GM12801 (cell line): ENCODE results near the gene PRXL2B.

Experiments
- TF ChIP-seq, protein P1 (sequence below): IDR thresholded peaks from one replicate; pipeline ENCODE4 v1.5.1; 2011; ENCODE audit warnings: control low read depth; ENCODE audit not compliant: insufficient read length; ENCODE audit errors: extremely low read depth

PRXL2B gene

GRCh38 chr1:2602866-2603520 is 16.4 kb downstream of the PRXL2B start:
- TF ChIP-seq, protein P1, sequence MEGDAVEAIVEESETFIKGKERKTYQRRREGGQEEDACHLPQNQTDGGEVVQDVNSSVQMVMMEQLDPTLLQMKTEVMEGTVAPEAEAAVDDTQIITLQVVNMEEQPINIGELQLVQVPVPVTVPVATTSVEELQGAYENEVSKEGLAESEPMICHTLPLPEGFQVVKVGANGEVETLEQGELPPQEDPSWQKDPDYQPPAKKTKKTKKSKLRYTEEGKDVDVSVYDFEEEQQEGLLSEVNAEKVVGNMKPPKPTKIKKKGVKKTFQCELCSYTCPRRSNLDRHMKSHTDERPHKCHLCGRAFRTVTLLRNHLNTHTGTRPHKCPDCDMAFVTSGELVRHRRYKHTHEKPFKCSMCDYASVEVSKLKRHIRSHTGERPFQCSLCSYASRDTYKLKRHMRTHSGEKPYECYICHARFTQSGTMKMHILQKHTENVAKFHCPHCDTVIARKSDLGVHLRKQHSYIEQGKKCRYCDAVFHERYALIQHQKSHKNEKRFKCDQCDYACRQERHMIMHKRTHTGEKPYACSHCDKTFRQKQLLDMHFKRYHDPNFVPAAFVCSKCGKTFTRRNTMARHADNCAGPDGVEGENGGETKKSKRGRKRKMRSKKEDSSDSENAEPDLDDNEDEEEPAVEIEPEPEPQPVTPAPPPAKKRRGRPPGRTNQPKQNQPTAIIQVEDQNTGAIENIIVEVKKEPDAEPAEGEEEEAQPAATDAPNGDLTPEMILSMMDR = no peak

GRCh38 chr1:2603521-2604155 is 17.1 kb downstream of the PRXL2B start:
- TF ChIP-seq, protein P1 = no peak

GRCh38 chr1:2604156-2604843 is 17.7 kb downstream of the PRXL2B start:
- TF ChIP-seq, protein P1 = no peak

DNA sequence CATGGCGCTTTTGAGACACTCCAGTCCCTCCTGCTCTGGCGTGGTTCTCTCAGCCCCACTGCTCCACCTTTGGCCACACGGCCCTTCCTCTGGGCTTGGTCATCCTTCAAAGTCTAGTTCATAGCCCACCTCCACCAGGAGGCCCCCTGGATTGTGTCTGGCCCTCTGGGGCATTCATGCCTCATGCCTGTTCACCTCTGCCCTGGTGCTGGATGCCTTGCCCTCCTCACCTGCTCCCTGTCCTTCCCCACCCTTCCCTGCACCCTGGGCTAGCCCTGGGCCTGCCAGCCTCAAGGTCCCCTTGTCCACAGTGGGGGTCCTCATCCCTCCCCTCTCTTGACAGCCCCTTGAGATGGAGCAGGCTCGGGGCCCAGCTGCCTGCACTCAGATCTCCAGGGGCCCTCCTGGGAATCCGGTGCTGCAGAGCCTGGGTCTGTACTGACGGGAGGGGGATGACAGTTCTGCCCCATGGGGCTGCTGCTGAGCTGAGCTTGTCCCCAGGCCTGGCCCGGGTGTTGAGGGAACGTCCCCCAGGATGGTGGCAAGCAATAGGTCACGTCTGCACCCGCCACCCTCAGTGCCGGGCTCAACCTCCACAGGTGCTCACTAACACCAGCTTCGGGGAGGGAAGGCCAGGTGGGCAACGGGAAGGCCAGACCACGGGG is 18.4 kb downstream of the PRXL2B start:
- TF ChIP-seq, protein P1 = no peak

GRCh38 chr1:2605509-2606395 is 19.2 kb downstream of the PRXL2B start:
- TF ChIP-seq, protein P1 = no peak

DNA sequence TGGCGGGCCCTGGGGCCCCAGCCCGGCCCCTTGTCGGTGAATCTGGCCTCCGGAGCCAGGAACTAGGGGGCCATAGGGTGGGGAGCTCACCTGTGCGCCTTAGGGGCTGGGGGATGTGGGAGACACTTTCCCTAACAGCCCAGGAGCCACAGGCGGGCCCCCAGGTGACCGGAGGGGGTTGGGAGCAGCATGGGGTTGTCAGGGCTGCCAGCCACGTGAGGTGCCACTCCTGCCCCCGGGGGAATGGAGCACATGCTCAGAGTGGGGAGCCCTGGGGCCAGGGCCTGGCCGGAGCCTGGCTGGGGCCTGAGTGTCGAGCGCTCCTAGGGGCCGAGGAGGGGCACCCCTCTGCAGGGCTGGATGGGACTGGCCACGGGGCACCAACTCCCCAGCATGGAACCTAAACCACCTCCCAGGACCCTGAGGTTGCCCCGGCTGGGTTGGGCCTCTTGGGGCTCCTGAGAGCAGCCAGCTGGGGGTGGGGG is 19.9 kb downstream of the PRXL2B start:
- TF ChIP-seq, protein P1 = no peak
